GM19467 (cell line): ENCODE measurements around the gene GLIPR1L2.
"Not testable (repeated sequence)": the region's sequence is repeated elsewhere in the genome, so short reads cannot be mapped to it uniquely, and the experiment has no call there.

ENCODE experiments used
- ATAC-seq: cut with Tn5 transposase; IDR thresholded peaks from one replicate; pipeline ENCODE4 v1.9.1; 2021; ENCODE audit warnings: mild to moderate bottlenecking, moderate library complexity; ENCODE audit not compliant: unreplicated experiment

GLIPR1L2 gene

DNA sequence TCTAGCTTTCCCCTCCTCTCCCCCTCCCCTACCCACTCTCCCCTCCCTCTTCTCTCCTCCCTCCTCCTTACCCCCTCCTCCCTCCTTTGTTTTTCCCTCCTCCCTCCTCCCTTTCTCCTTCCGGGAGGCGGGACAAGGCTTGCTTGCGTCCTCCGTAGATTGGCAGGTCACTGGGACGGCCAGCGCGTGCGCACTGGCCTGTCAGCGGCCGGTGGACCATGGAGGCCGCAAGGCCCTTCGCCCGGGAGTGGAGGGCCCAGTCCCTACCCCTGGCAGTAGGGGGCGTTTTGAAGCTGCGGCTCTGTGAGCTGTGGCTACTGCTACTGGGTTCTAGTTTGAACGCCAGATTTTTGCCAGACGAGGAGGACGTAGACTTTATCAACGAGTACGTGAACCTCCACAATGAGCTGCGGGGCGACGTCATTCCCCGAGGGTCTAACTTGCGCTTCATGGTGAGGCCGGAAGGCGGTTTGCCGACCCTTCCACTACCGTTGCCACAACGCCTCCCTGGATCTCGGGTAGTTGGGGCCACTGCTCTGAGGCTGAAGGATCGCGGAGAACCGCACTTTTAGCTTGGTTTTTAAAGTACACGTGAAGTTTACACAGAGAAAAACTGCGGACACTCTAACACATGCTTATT is at the start of gene GLIPR1L2:
Gene GLIPR1L2 (plus strand): TSS at position 191 of the 640 bp plus-strand sequence. CDS start 28 bp downstream, at position 219.
- peak; percentile 99 for ATAC-seq

DNA sequence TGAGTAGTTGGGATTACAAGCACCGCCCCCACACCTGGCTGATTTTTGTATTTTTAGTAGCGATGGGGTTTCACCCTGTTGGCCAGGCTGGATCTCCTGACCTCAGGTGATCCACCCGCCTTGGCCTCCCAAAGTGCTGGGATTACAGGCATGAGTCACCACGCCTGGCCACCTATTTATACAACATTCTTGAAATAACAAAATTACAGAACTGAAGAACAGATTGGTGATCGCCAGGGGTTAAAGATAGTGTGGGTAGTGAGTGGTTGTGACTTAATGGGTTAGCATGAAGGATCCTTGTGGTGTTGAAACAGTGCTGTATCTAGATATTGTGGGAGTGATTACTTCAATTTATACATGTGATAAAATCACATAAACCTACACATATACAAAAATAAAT is 49.0 kb upstream of the GLIPR1L2 start:
- ATAC-seq: no peak

DNA sequence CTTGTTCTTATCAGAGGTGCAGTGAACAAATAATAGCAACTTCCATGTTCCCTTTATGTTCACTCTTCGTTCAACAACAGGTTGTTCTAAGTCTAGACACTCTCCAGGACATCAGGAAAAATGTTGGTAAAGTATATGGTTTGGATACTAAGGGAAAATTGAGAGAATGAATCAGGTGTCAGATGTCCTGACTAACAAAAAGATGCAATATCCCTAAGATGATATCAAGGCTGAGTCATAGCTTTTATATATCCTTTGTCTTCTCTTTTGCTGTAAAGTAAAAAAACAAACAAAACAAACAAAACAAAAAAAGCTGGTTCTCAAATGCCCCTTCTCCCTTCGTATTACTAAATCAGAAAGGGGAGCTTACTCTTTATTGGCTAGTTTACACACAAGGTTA is 45.4 kb upstream of the GLIPR1L2 start:
- ATAC-seq: no peak

DNA sequence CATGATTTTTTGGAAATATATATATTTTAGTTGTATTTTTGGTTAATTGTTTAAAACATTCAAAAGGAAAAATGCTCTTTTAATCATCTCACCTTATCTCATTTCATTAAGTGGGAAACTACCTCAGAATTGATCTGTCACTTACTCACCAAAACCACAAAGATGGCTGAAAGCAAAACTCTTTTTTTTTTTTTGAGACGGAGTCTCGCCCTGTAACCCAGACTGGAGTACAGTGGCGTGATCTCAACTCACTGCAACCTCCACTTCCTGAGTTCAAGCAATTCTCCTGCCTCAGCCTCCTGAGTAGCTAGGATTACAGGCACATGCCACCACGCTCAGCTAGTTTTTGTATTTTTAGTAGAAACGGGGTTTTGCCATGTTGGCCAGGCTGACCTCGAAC is 44.7 kb upstream of the GLIPR1L2 start:
- ATAC-seq: not testable (repeated sequence)

DNA sequence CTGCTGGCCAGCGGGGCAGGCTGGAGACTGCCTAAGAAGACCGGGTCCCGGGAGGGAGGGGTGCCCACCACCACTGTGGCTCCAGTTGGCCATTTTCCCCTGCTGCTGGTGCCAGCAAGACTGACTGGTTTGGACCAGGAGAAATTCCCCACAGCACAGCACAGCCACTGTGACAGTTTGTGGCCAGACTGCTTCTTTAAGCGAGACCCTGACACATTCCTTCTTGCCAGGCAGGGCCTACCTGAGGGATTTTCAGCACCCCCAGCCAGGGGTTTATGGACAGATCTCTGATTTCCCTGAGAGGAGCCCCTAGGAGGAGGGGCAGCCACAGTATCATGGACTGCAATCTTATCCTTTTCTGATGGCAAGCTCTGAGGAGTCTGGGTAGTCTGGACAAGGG is 40.9 kb upstream of the GLIPR1L2 start:
- ATAC-seq: no peak

DNA sequence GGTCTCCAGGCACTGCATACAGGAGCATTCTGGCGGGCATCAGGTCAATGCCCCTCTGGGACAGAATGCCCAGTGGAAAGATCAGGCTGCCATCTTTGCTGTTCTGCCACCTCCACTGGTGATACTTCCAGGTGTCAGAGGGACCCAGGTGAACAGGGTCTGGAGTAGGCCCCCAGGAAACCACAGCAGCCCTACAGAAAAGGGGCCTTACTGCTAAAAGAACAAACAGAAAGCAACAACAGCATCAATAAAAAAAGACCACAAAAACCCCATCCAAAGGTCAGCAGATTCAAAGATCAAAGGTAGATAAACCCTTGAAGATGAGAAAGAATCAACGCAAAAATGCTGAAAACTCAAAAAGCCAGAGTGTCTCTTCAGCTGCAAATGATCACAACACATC is 40.5 kb upstream of the GLIPR1L2 start:
- ATAC-seq: no peak

DNA sequence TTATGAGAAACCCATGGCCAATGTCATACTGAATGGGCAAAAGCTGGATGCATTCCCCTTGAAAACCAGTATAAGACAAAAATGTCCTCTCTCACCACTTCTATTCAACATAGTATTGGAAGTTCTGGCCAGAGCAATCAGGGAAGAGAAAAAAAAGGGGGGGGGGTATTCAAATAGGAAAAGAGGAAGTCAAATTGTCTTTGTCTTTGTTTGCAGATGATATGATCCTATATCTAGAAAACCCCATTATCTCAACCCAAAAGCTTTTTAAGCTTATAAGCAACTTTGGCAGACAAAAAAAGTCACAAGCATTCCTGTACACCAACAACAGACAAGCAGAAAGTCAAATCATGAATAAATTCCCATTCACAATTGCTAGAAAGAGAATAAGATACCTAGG is 36.9 kb upstream of the GLIPR1L2 start:
- no peak for ATAC-seq

DNA sequence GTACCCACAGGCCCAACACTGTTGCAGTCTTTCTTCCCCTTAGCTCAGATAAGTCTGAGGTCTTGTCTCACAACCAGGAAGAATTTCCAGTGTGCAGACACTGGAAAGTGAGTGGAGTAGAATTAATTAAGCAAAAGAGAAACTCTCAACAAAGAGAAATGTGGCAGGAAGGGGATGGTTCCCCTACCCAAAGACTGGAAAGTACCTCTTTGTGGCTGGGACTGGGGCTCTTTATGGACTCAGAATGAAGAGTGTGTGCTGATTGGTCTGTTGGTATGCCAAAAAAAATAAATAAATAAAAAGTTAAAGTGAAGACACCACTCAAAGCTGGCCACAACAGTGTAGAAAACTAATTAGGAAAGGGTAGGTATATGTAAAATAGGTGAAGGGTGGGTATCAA is 30.0 kb upstream of the GLIPR1L2 start:
- ATAC-seq: no peak

DNA sequence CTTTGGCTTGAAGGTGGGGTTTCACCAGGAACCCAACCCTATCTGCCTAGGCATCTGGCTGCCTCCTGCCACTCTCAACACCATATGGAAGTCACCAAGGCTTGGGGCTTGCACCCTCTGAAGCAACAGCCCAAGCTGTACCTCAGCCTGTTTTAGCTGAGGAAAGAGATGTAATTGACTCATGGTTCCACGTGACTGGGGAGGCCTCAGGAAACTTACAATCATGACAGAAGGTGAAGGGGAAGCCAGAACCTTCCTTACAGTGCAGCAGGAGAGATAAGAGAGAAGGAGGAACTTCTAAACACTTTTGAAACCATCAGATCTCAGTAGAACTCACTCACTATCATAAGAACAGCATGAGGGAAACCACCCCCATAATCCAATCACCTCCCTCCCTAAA is 29.5 kb upstream of the GLIPR1L2 start:
- ATAC-seq: no peak

DNA sequence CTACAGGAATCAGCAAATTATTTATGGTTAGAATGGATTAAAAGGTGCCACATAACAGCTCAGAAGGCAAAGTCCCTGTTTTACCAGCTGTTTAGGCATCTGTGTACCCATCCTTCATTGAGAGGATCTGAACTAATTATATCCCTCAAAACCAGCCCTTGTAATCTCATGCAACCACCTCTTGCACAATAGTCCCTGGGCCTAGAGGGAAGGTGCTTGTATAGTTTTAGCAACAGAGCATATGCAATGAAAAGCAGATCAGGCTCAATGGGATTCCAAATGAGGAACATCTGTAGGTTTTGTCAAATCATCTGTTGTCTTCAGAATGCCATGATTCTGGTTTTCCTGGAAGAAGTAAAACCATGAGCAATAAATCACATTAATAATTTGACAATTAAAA is 26.0 kb upstream of the GLIPR1L2 start:
- ATAC-seq: no peak

DNA sequence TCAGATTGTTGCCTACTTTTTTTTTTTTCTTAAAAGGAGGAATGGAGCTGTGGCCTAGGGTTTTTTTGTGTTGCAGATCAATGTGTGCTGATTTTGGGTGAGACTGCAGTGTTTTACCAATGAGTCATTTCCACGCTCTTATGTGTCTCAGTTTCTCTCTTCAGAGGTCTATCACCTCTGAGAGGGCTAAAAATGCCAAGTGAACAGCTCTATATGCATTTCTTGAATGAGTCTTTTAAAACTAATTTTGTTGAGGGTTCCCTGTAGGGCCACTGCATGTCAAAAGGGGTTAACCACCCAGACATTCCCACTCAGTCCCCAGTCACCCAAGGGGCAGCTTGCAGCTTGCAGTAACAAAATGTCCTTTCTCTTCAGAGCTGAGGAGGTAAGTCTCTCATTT is 24.3 kb upstream of the GLIPR1L2 start:
- ATAC-seq: peak; percentile 54

DNA sequence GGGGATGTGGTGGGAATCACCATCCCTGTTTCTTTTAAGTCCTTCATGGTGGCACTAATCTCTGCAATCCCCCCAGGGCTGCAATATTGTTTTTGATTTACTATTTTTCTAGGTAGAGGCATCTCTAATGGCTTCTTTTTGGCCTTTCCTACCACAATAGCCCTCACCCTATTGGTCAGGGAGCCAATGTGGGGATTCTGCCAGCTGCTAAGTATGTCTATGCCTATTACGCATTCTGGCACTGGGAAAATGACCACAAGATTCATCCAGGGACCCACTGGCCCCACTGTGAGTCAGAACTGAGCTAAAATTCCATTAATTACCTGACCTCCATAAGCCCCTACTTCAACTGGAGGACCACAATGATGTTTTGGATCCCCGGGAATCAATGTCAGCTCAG is 15.9 kb upstream of the GLIPR1L2 start:
- ATAC-seq: no peak

DNA sequence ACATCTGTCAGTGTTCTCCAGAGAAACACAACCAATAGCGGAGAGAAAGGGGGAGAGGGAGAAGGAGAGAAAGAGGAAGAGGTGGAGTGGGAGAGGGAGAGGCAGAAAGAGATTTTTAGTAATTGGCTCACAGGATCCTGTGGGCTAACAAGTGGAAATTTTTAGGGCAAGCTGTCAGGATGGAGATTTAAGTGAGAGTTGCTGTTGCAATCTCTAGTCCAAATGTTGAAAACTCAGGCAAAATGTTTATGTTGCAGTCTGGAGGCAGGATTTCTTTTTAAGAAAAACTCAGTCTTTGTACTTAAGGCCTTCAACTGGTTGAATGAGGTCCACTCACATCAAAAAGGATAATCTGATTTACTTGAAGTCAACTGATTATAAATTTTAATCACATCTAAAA is 12.5 kb upstream of the GLIPR1L2 start:
- ATAC-seq: no peak

DNA sequence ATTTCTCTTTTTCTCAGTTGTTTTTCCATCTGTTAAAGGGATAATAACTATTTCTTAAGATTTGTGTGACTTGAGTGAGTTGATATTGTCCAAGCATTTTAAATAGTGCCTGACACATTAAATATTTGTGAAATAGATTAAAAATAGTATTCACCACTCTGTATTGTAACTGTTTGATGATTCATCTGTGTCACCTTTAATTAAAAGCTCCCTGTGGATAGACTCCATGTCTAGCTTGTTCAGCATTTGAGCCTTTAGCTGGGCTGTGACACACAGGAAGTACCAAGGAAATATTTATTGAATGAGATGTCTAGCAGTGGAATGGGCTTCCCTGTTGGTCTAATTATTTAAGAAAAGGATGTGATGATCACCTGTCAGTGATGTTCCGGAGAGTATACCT is 1.8 kb upstream of the GLIPR1L2 start:
- no peak for ATAC-seq

DNA sequence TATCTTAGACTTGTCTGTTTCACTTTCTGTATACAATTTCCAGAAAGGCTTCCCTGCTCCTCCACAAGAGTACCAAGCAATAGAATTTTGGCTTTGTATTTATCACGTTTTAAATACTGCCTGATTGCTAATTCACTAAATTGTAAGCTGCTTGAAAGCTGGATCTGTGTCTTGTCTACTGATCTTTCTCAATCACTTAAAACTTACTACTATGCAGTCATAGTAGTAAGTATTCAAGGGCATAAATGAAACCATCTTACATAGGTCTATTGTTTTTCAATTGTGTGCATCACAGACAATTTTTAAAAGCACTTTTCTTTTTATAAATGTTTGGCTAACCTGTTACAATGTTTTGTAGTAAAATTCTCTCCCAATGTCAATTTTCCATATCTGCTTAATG is 1.2 kb upstream of the GLIPR1L2 start:
- no peak for ATAC-seq

DNA sequence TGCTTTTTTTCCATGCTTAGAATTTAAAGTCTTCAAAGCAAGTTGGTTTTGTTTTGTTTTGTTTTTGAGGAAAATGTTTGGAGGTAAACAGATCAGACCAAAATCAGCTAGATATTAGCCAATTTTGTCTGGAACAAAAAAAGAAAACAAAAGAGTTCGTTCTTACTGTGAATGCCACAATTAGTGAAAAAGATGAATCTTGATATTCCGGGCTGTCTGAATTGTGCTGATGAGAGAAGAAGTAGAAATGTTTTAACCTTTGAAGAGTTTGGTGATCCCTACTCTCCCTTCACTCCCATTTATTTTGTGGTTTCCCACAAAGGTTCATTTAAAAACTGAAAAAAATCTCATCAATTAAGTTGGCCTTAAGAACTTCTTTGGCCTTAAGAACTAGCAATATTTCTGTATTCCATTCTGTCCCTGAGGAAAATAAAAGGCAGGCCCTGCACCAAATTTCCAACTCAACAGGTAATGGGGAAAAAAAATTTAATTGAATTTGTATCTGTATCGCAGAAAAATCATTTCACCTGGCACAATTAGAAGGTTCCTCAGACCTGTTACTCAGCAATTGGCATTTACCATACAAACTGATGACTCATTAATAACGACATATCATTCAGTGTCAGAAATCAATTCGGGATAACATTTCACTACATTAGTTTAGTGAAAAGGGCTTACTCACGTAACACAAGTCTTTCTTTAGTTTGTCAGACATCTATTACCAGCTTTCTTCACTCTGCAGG is 562 bp upstream of the GLIPR1L2 start:
- peak; percentile 1 for ATAC-seq

DNA sequence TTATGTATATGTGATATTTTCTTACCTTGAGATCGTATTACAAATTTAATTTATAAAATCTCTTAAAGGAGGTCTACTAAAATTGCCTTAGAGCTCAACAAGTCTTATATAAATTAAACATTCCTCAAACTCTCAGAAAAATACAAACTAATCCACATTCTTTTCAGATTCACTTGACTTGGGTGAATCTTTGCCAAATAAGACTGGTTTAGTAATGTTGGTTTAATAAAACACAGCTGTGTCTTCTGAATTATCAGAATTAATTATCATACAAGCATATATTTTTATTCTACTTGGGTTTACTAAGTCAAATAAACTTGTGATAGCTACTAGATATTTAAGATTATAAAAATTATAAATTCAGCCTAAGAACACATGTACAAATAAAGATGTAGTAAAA is 13.3 kb downstream of the GLIPR1L2 start:
- no peak for ATAC-seq

DNA sequence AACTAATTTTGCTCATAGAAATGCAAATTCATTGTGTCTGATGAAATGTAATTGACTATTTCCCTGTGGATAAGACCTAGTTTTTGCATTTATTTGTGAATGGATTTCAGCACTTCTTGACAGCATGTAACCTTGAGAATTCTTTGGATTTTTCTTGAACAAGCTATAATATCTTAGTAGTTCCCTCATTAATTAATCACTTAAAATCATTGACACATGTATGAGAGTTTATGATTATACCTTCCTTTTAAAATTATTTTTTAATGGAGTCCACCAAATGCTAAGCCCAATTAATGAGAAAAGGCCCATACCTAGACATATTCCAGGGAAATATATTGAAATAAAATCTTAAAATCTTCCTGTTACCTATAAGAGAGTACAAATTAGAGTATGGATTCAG is 16.8 kb downstream of the GLIPR1L2 start:
- ATAC-seq: no peak

DNA sequence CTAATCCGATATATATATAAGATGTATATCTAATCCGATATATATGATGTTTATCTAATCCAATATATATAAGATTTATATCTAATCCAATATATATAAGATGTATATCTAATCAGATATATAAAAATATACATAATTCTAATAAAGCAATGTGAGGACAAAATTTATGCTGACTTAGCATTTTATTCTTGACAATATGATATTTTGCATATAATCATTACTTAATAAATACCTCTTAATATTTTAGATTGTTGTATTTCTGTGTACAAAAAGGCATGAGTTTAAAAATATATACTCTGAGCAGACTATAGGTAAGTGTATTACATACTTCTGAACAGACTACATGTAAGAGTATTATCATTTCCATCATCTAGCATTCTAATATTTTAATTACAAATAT is 18.9 kb downstream of the GLIPR1L2 start:
- no peak for ATAC-seq

DNA sequence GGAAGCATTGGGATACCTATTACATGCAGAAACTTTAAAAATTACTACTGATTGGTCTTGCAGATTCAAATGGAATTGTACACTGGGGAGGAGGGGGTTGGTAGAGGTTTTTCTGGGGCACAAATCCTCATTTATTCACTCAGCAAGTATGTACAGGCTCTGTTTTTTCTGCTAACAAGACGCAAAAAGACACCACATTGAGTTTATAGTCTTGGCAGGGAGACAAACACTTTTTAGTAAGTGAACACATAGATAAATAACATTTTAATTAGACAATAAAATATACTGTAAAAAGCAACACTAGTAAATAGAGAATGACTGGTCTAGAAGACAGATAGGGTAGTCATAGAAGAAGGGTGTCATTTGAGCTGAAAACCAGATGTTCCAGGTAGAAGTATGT is 23.8 kb downstream of the GLIPR1L2 start:
- no peak for ATAC-seq

DNA sequence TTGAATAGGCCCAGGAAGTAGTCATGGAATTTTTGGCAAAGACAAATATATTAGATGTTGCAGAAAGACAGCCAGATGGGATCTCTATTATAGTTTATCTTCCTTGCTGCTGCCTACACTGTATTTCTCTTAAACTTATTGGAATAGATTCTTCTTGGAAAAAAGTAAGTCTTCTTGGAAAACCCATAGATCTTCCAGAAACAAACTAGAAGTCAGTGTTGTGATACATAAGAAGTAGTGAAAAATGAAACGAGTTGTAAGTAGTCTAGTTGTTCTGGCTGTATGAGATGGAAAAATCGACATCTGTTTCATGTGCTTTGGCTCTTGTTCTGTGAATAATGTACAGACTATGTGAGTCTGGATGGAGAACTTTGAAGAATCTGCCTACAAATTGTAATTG is 29.0 kb downstream of the GLIPR1L2 start:
- ATAC-seq: no peak

DNA sequence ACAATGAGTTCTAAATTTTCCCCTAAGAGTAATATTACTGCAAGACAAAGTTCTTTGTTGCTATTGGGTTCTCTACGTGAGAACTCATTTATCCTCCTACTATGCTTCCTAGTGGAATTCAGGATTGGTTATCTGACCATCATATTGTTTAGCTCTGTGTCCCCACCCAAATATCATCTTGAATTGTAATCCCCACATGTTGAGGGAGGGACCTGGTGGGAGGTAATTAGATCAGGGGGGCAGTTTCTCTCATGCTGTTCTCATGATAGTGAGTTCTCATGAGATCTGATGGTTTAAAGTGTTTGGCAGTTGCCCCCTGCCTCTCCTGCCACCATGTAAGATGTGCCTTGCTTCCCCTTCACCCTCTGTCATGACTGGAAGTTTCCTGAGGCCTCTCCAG is 36.6 kb downstream of the GLIPR1L2 start:
- no peak for ATAC-seq

DNA sequence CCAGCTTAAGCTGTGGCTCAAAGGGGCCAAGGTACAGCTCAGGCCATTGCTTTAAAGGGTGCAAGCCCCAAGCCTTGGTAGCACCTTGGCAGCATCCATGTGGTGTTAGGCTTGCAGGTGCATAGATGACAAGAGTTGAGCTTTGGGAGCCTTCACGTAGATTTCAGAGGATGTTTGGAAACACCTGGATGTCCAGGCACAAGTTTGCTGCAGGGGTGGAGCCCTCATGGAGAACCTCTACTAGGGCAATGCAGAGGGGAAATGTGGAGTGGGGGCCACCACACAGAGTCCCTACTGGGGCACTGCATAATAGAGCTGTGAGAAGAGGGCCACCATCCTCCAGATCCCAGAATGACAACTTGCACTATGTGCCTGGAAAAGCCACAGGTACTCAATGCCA is 37.9 kb downstream of the GLIPR1L2 start:
- no peak for ATAC-seq
